SK-N-SH (cell line): ENCODE results near the gene TOP3A. TPM values are rescaled to one million over a fixed set of nuclear protein-coding genes. Genes with fewer than 3 reads are reported as not detected.

Experiments
- CTCF ChIA-PET: fragments of 300-600, 350-600 bp; formaldehyde crosslinking; extraction: SDS; loops from one replicate; lab custom pipeline; 2021; lab: Yijun Ruan, JAX
- POLR2A ChIA-PET: fragments of 350-600 bp; sonication (Branson Sonifier 250); formaldehyde crosslinking; extraction: SDS; loops from one replicate; lab custom pipeline; 2020; ENCODE audit warnings: antibody characterized with exemption, inconsistent platforms; lab: Yijun Ruan, JAX
- DNase-seq: peaks from one replicate; pipeline ENCODE4 v3.0.0; 2012
- H2AFZ ChIP-seq: fragments of 200-600 bp; sonication (generic); 2 replicates; pipeline ENCODE4 v1.8.1; 2016; ENCODE audit warnings: antibody characterized with exemption, mild to moderate bottlenecking, low read depth
- H3F3A ChIP-seq: fragments of 200-600 bp; sonication (generic); replicated peaks from 2 replicates; pipeline ENCODE3; 2016; ENCODE audit warnings: antibody characterized with exemption, mild to moderate bottlenecking; ENCODE audit not compliant: insufficient read depth
- H3K27ac ChIP-seq, 2 experiments: fragments of 200-500 bp in 1 of 2; fragments of 200-600 bp in 1 of 2; sonication (Bioruptor generic) in 1 of 2; sonication (generic), shearing (Covaris generic) in 1 of 2; 2 replicates each; pipeline versions ENCODE4 v1.5.1 to v1.6.1; 2014 to 2016; ENCODE audit warnings: low read depth in 2 of 2, inconsistent platforms in 1 of 2, low read length in 1 of 2, mild to moderate bottlenecking in 1 of 2, mixed read lengths in 1 of 2
- H3K27me3 ChIP-seq: fragments of 200-600 bp; sonication (generic), shearing (Covaris generic); 2 replicates; pipeline ENCODE4 v1.6.1; 2016; ENCODE audit warnings: mixed run types; ENCODE audit not compliant: insufficient read depth
- H3K36me3 ChIP-seq, 2 experiments: fragments of 200-500 bp in 1 of 2; fragments of 200-600 bp in 1 of 2; sonication (Bioruptor generic) in 1 of 2; sonication (generic) in 1 of 2; replicated peaks in 1 of 2; 2 replicates each; pipeline versions ENCODE3 to v1.5.1; 2014 to 2016; ENCODE audit warnings: low read length in 1 of 2, mild to moderate bottlenecking in 1 of 2; ENCODE audit not compliant: insufficient read depth in 2 of 2, control insufficient read depth in 1 of 2
- H3K4me1 ChIP-seq, 2 experiments: fragments of 200-500 bp in 1 of 2; fragments of 200-600 bp in 1 of 2; sonication (Bioruptor generic) in 1 of 2; sonication (generic), shearing (Covaris generic) in 1 of 2; 2 replicates each; pipeline versions ENCODE4 v1.5.1 to v1.6.1; 2014 to 2016; ENCODE audit warnings: low read depth in 1 of 2, low read length in 1 of 2, mixed run types in 1 of 2; ENCODE audit not compliant: insufficient read depth in 2 of 2, control insufficient read depth in 1 of 2
- H3K4me2 ChIP-seq: fragments of 200-600 bp; sonication (generic), shearing (Covaris generic); 2 replicates; pipeline ENCODE4 v1.6.1; 2017; ENCODE audit warnings: mixed run types
- H3K4me3 ChIP-seq, 2 experiments: fragments of 200-500 bp in 1 of 2; fragments of 200-600 bp in 1 of 2; sonication (Bioruptor generic) in 1 of 2; sonication (generic), shearing (Covaris generic) in 1 of 2; 2 replicates each; pipeline versions ENCODE4 v1.5.1 to v1.8.1; 2014 to 2016; ENCODE audit warnings: low read depth in 2 of 2, inconsistent platforms in 1 of 2, low read length in 1 of 2, mild to moderate bottlenecking in 1 of 2, mixed read lengths in 1 of 2, moderate library complexity in 1 of 2
- H3K79me2 ChIP-seq: fragments of 200-600 bp; sonication (generic); 2 replicates; pipeline ENCODE4 v1.8.1; 2017; ENCODE audit warnings: mild to moderate bottlenecking; ENCODE audit not compliant: insufficient read depth
- H3K9ac ChIP-seq: fragments of 200-600 bp; sonication (generic); 2 replicates; pipeline ENCODE4 v1.6.1; 2017; ENCODE audit warnings: mixed run types
- H3K9me2 ChIP-seq: fragments of 200-600 bp; sonication (generic); 2 replicates; pipeline ENCODE4 v1.6.1; 2017; ENCODE audit warnings: mixed run types
- H3K9me3 ChIP-seq: fragments of 200-600 bp; sonication (generic); 2 replicates; pipeline ENCODE4 v1.6.1; 2017; ENCODE audit warnings: mixed run types, mild to moderate bottlenecking, moderate library complexity
- H4K20me1 ChIP-seq: fragments of 200-600 bp; sonication (generic); 2 replicates; pipeline ENCODE4 v1.6.1; 2017; ENCODE audit warnings: mild to moderate bottlenecking, mixed run types; ENCODE audit not compliant: insufficient read depth
- CHD2 ChIP-seq: fragments of 150-350 bp; IDR thresholded peaks from 2 replicates; pipeline ENCODE4 v1.6.1; 2018; ENCODE audit warnings: low read length; ENCODE audit not compliant: partially characterized antibody
- ELF1 ChIP-seq: IDR thresholded peaks from 2 replicates; pipeline ENCODE4 v1.4.0; 2012
- EP300 ChIP-seq, 2 experiments: IDR thresholded peaks; 2 replicates each; pipeline versions ENCODE4 v1.4.0 to v1.6.1; 2012; ENCODE audit warnings: borderline replicate concordance in 1 of 2, low read depth in 1 of 2, low read length in 1 of 2
- EZH2phosphoT487 ChIP-seq: fragments of 200-600 bp; sonication (generic); IDR thresholded peaks from 2 replicates; pipeline ENCODE4 v1.6.1; 2017; ENCODE audit warnings: low read depth, mixed run types, mild to moderate bottlenecking, antibody characterized with exemption, moderate library complexity, borderline replicate concordance
- FOSL2 ChIP-seq: IDR thresholded peaks from 2 replicates; pipeline ENCODE4 v1.4.0; 2012; ENCODE audit warnings: low read depth, mild to moderate bottlenecking, moderate library complexity, borderline replicate concordance
- FOXJ3 ChIP-seq: sonication (generic); formaldehyde crosslinking; IDR thresholded peaks from 2 replicates; pipeline ENCODE4 v1.5.1; 2020; ENCODE audit warnings: mild to moderate bottlenecking, missing genetic modification reagents
- FOXM1 ChIP-seq: IDR thresholded peaks from 2 replicates; pipeline ENCODE4 v1.4.0; 2012; ENCODE audit warnings: low read depth, mild to moderate bottlenecking
- GABPA ChIP-seq: IDR thresholded peaks from 2 replicates; pipeline ENCODE4 v1.4.0; 2012; ENCODE audit warnings: low read depth, mild to moderate bottlenecking
- GATA2 ChIP-seq: sonication (generic); formaldehyde crosslinking; IDR thresholded peaks from 2 replicates; pipeline ENCODE4 v1.5.0; 2020; ENCODE audit warnings: mild to moderate bottlenecking, missing genetic modification reagents
- JUND ChIP-seq: IDR thresholded peaks from 2 replicates; pipeline ENCODE4 v1.4.0; 2012
- MEF2A ChIP-seq: IDR thresholded peaks from 2 replicates; pipeline ENCODE4 v1.4.0; 2012; ENCODE audit warnings: low read depth, borderline replicate concordance
- MXI1 ChIP-seq: IDR thresholded peaks from 2 replicates; pipeline ENCODE4 v1.6.1; 2012; ENCODE audit warnings: mild to moderate bottlenecking, low read depth, low read length, improper control_type of control experiment
- POLR2AphosphoS5 ChIP-seq: IDR thresholded peaks from 2 replicates; pipeline ENCODE4 v1.6.1; 2012; ENCODE audit warnings: low read depth, low read length
- RAD21 ChIP-seq: IDR thresholded peaks from 2 replicates; pipeline ENCODE4 v1.6.1; 2012; ENCODE audit warnings: mild to moderate bottlenecking, low read length
- SMC3 ChIP-seq: IDR thresholded peaks from 2 replicates; pipeline ENCODE4 v1.6.1; 2012; ENCODE audit warnings: low read depth, low read length, improper control_type of control experiment
- TAF1 ChIP-seq: IDR thresholded peaks from 2 replicates; pipeline ENCODE4 v1.6.1; 2012; ENCODE audit warnings: low read depth, mild to moderate bottlenecking, low read length, moderate library complexity, borderline replicate concordance
- USF1 ChIP-seq: IDR thresholded peaks from 2 replicates; pipeline ENCODE4 v1.4.0; 2012; ENCODE audit warnings: low read depth, borderline replicate concordance
- YY1 ChIP-seq: IDR thresholded peaks from 2 replicates; pipeline ENCODE4 v1.4.0; 2012; ENCODE audit warnings: low read depth, mild to moderate bottlenecking
- WGBS: methylation state at CpG from one replicate; pipeline ENCODE4 v1.1.6; 2017; ENCODE audit warnings: low lambda C conversion rate; 5-methylcytosine and 5-hydroxymethylcytosine counted together
- polyA plus RNA-seq, 3 experiments: library from polyadenylated mRNA; depleted of rRNA; stranded (reverse); fragments of >200 nt; gene quantifications; 2 replicates each; pipeline ENCODE4 v1.2.3, GENCODE V29; 2012
- TF ChIP-seq, protein P1 (sequence below): fragments of 150-350 bp; IDR thresholded peaks from 2 replicates; pipeline ENCODE4 v1.6.1; 2017; ENCODE audit warnings: antibody characterized with exemption, low read length, low read depth, borderline replicate concordance

The TOP3A gene
- polyA plus RNA-seq, 1 of the 3 experiments (the other 2 are of a cell fraction): 14.7 TPM

- Histone ChIP-seq H3F3A (peaks cover 4% of the 10 kb centered on the region), H3K9ac (no peak overlapping the region), H3K4me2 (no peak overlapping the region), H3K9me2 (no peaks in the 10 kb centered on the region), H3K36me3 (peaks cover 0 to 30% of the 10 kb centered on the region in 2 experiments), H2AFZ (no peak overlapping the region), H4K20me1 (no peaks in the 10 kb centered on the region), H3K27ac (peak overlapping the region in 1 of 2 experiments; percentile 70; a peak in 1 of 4 replicates), H3K79me2 (0 out of 2 replicates have a peak, but pooled peaks cover 7% of the 10 kb centered on the region), H3K9me3 (no peaks in the 10 kb centered on the region), H3K27me3 (no peaks in the 10 kb centered on the region), H3K4me1 (peaks cover 0 to 6% of the 10 kb centered on the region in 2 experiments; a peak in 2 of 4 replicates), H3K4me3 (no peak overlapping the region)
- POLR2A ChIA-PET: no interaction called here
- WGBS: 85% methylated on average over 7 of the region's 18 CpGs
- DNase-seq: no peak
- CTCF ChIA-PET: interaction anchor here (4.4 kb wide), 1 partner anchor 11 kb away, joined by 26 read pairs; no protein-coding TSS in a partner anchor
- TF ChIP-seq EZH2phosphoT487 (no peak), YY1 (no peak), GATA2 (CRISPR knock-in tag) (no peak), SMC3 (no peak), FOXM1 (no peak), EP300 (IDR thresholded peaks at IDR 0.05; ENCODE audit: borderline replicate concordance in 1 of 2, low read depth in 1 of 2, low read length in 1 of 2) (no peak), USF1 (no peak), JUND (no peak), RAD21 (no peak), ELF1 (no peak), POLR2AphosphoS5 (no peak), CHD2 (no peak), MEF2A (no peak), TAF1 (no peak), FOXJ3 (CRISPR knock-in tag) (no peak), MXI1 (no peak)
- TF ChIP-seq, protein P1, sequence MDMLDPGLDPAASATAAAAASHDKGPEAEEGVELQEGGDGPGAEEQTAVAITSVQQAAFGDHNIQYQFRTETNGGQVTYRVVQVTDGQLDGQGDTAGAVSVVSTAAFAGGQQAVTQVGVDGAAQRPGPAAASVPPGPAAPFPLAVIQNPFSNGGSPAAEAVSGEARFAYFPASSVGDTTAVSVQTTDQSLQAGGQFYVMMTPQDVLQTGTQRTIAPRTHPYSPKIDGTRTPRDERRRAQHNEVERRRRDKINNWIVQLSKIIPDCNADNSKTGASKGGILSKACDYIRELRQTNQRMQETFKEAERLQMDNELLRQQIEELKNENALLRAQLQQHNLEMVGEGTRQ: no peak
Measured at GRCh38 chr17:18236494-18236893, 78.3 kb downstream of the TOP3A start.

DNA sequence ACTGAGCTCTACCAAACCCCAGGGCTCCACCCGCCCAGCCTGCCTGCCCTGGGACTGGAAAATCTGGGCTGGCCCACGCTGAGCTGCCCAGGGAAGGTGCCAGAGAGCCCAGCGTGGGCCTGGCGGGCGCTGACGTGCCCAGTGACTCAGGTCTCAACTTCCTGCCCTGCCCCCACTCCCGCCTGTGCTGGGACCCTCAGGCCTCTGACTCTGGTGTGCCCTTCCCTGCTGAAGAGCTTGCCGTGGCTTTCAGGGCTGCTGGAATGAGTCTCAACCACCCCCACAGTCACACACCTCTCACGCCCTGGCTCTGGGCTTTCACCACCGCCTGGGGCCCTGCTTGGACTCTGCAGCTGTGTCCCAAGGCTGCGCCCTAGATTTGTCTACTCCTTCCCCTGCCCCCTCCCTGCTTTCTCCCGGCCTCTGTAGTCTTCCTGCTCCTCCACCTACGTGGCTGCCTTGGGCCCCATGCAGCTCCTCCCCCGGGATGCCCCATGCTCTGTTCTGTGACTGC is 79.0 kb downstream of the TOP3A start:
- DNase-seq: no peak
- WGBS: 67% methylated on average over 8 of the region's 14 CpGs
- no peak overlapping the region for H3K4me2 ChIP-seq

More for the DNA sequence above, 79.0 kb downstream of the TOP3A start:
- H2AFZ ChIP-seq: no peak overlapping the region
- H3K9me2 ChIP-seq: no peaks in the 10 kb centered on the region
- peaks cover 0 to 6% of the 10 kb centered on the region in 2 experiments; a peak in 2 of 4 replicates for H3K4me1 ChIP-seq
- TF ChIP-seq, protein P1: no peak
- no peak for TF ChIP-seq FOXJ3 (CRISPR knock-in tag)
- no peak; the same call in 1 of the 2 replicates for TF ChIP-seq JUND
- peak; percentile 63; the same call in 1 of the 2 replicates for TF ChIP-seq FOSL2
- 0 out of 2 replicates have a peak, but pooled peaks have one; percentile 23 for TF ChIP-seq GABPA
- peak overlapping the region; percentile 44; the same call in 1 of the 2 replicates for H3K9ac ChIP-seq
- H3K79me2 ChIP-seq: peaks cover 11% of the 10 kb centered on the region; the same call in 1 of the 2 replicates
- H3K27me3 ChIP-seq: no peaks in the 10 kb centered on the region
- CTCF ChIA-PET: interaction anchor here (0.7 to 4.4 kb wide), 3 partner anchors 12 to 84 kb away, joined by 3 to 26 read pairs (median 3); no protein-coding TSS in a partner anchor
- H3K9me3 ChIP-seq: no peaks in the 10 kb centered on the region
- POLR2A ChIA-PET: no interaction called here
- H3K36me3 ChIP-seq: peaks cover 0 to 25% of the 10 kb centered on the region in 2 experiments
- H3K4me3 ChIP-seq: no peak overlapping the region
- peaks cover 4% of the 10 kb centered on the region for H3F3A ChIP-seq
- no peaks in the 10 kb centered on the region for H4K20me1 ChIP-seq
- H3K27ac ChIP-seq: peak overlapping the region in 1 of 2 experiments; percentile 70; a peak in 2 of 4 replicates
